Mucosa of gallbladder (tissue), 1 donor: ENCODE measurements around the gene FBH1. TPM values are rescaled to one million over a fixed set of nuclear protein-coding genes. Genes with fewer than 3 reads are reported as not detected.
"Not testable (repeated sequence)": the region's sequence is repeated elsewhere in the genome, so short reads cannot be mapped to it uniquely, and the experiment has no call there.

ENCODE experiments used
- DNase-seq: peaks from one replicate; pipeline ENCODE4 v3.0.0-alpha.2; 2020; ENCODE audit warnings: low spot score
- total RNA-seq: library from RNA; stranded (reverse); gene quantifications from one replicate; pipeline ENCODE4 v1.2.1, GENCODE V29; 2021
- donor health status: DM: no; HTN: no; CAD: no.

FBH1 gene
- total RNA-seq, 1 donor from 2014 or later: 101 TPM

DNA sequence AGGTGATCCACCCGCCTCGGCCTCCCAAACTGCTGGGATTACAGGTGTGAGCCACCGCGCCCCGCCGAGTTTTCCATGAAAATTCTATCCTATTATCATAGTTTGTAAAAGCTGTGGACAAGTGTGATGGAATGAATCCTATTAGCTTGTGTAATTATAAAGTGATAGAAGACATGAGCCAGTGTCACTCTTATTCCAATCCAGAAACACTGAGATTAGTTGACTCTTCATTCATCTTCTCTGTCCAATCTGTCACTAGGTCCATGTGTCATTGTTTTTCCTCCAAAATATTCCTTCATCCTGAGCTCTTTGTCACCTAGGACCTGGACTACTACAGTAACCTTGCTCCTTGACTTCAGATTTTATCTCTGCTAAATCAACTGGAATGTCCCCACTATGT, 13.5 kb downstream of the FBH1 start:
- DNase-seq: no peak

DNA sequence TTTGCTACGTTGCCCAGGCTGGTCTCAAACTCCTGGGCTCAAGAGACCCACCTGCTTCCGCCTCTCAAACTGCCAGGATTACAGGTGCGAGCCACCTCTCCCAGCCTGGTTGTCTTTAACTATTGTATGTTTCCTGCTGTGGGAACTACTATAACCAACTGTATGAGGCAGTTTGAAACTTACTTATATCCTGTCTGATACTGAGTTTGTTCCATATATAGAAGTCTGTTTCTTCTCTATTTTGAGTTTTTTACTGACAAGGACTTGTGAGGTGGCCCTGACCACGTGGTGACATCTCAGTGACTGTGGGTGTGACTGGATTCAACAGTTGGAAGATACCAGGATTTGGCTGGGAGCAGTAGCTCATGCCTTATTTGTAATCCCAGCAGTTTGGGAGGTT, 14.2 kb downstream of the FBH1 start:
- no peak for DNase-seq

DNA sequence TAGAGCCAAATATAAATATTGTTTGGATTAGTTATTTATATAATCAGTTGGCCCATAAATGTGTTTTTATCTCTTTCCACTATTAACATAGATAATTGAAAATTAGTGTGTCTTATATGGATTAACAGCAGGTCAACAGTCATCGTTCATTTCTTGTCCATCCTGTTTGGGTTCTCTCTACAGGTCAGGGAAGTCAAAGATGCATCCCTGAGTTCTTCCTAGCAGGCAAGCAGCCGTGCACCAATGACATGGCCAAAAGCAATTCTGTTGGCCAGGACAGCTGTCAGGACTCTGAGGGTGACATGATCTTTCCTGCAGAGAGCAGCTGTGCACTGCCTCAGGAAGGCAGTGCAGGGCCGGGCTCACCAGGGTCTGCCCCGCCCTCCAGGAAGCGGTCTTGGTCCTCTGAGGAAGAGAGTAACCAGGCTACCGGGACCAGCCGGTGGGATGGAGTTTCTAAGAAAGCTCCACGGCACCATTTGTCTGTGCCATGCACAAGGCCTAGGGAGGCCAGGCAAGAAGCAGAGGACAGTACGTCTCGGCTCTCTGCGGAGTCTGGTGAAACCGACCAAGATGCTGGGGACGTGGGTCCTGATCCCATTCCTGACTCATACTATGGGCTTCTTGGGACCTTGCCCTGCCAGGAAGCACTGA, 15.9 kb downstream of the FBH1 start:
- DNase-seq: peak; percentile 13

DNA sequence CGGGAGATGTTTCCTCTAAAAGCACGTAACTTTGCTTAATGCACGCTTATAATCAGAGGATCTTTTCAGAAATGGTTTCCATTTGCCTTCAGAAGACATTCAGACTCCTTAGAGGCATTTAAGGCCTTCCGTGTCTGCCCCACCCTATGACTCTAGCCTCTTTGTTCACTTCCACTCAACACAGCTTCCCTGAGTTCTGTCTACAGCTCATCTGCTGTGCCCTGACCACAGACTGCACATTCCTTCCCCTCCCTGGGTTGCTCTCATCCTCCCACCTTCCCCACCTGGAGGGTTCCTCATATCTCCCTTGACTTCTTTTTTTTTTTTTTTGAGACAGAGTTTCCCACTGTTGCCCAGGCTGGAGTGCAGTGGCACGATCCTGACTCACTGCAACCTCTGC, 16.6 kb downstream of the FBH1 start:
- DNase-seq: no peak

DNA sequence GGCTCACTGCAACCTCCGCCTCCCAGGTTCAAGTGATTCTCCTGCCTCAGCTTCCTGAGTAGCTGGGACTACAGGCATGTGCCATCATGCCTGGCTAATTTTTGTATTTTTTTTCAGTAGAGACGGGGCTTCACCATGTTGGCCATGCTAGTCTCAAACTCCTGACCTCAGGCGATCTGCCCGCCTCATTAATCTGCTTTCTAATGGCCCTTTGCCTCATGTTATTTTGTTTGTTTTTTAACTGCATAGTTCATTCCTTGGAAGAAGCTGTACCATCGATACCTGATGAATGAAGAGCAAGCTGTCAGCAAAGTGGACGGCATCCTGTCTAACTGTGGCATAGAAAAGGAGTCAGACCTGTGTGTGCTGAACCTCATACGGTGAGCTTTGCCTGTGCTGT, 18.6 kb downstream of the FBH1 start:
- DNase-seq: not testable (repeated sequence)

DNA sequence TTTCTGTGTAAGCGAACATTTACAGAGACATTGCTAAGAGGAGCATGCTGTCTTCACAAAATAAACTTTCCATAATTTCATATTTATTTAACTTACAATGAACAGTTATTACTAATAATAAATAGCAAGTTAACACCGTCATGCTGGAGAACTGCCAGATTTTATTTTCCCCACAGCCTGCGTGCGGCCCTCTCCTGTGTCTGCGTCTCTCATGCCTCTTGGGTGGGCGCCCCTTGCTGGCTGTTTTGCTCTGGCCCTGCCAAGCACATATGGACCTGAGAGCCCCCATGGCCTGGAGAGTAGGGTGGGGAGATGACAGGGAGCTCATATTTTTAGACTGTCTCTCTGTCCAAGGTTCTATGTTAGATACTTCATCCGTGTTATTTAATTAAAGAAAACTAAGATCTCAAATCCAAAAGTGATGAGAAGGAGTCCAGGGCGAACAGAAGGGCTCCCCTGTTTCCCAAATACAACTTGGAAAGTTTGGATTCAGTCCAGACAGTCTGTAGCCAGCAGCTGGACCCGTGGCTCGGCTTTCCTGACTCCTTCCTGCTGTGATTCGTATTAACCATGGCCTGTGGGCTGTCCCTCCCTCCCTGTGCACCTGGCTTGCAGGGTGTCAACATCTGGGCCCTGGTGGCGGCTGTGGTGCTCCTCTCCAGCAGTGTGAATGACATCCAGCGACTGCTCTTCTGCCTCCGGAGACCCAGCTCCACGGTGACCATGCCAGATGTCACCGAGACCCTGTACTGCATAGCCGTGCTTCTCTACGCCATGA, 20.5 kb downstream of the FBH1 start:
- DNase-seq: no peak

DNA sequence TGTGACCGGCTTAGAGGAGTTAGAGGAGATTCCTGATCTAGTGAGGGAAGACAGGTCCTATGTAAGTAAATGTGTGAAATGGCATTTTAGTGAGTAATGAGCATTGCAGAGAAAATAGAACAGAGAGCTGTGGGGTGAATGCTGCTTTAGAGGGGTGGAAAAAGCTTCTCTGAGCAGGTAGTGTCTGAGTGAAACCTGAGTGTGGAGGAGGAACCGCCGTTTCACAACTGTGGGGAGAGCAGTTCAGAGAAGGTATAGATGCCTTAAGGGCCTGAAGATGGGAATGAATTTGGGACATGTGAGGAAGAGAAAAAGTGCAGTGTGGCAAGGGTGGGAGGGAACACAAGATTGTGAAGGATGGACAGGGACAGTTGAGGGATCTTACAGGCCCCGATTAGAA, 21.6 kb downstream of the FBH1 start:
- no peak for DNase-seq

DNA sequence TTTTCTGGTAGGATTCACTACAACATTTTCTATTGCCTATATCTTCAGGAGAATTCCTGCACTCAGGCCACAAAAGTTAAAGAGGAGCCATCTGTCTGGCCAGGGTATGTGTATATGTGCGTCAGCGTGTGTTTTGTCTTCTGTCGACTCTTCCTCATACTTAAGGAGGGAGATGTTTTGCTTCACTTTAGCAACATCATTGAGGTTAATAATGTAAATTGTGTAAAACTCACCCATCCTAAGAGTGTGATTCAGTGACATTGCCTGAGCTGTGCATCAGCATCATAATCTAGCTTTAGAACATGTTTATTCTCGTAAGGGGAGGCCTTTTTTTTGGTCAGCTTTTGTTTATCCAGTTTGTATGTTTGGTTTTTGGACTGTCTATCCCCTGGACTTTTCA, 23.7 kb downstream of the FBH1 start:
- DNase-seq: no peak

DNA sequence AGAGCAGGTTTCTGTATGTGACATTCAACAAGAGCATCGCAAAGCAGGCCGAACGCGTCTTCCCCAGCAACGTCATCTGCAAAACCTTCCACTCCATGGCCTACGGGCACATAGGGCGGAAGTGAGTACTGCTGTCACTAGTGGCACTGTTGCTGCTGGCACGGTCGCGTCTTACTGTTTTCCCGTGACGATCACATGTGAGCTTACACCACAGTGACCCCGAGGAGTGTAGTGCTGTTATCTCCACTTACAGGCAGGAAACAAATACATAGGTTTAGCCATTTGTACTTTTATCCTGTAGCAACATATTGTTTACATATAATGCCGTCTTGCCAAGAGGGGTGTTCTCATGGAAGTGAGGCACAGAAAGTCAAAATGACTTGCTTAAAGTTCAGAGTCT, 25.4 kb downstream of the FBH1 start:
- DNase-seq: no peak

DNA sequence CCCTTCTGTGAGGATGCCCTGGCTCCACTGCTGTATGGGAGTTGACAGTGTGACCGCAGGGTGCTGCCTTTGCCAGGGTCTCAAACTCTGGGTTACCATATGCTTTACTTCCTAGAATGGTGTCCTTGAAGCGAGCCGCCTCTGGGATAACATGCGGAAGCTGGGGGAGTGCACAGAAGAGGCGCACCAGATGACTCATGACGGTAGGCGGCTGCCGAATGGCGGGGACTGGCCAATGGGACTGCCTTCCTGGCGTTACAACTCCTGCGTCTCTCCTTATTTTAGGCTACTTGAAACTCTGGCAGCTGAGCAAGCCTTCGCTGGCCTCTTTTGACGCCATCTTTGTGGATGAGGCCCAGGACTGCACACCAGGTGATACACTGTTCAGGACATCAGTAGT, 27.3 kb downstream of the FBH1 start:
- DNase-seq: no peak

DNA sequence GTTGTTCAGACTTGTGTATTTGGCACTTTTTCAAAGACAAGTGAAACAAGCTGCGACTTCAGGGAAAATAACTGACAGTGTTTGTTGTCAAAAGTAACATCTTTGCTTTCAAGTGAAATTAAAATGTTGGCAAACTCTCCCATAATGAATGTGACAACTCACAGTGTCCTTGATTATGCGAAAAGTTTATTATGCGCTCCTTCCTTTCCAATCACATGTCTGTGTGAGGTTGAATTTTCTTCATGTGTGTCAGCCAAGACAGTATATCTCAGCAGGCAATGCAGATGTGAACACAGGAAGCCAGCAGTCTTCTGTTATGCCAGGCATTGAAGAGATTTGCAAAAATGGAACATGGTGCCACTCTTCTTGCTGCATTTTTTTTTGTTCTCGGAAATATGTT, 28.7 kb downstream of the FBH1 start:
- DNase-seq: no peak

DNA sequence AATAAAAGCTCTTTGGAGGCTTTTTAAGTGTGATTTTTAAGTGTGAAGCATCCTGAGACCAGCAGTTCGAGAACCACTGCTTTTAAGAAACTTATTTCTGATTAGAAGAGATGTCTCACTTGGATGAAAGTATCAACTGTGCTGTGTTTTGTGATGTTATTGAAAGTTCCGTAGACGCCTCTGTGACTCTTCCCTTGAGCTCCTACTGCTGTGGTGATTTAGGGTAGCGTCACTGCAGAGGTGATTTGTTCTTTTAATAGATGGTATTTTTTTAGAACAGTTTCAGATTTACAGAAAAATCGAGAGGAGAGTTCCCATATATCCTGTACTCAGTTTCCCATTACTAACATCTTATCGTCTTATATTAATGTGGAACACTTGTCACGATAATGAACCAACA, 29.5 kb downstream of the FBH1 start:
- no peak for DNase-seq

DNA sequence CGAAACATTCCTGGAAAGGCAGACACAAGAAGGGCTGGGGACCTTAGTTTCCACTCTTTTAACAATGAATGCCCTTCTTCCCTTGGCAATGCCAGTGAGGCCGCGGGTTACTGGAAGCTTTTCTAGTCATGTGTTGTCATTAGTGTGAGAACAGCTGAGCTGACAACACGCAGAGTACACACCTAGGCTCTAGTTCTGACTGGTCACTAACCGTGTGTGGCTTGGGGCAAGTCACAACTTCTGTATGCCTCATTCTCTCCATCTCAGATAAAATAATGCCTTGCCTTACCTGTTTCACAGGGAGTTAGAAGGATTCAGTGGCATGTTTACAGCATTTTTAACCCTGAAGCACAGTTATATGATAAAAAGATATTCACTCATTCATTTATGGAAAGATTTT, 31.7 kb downstream of the FBH1 start:
- DNase-seq: no peak

DNA sequence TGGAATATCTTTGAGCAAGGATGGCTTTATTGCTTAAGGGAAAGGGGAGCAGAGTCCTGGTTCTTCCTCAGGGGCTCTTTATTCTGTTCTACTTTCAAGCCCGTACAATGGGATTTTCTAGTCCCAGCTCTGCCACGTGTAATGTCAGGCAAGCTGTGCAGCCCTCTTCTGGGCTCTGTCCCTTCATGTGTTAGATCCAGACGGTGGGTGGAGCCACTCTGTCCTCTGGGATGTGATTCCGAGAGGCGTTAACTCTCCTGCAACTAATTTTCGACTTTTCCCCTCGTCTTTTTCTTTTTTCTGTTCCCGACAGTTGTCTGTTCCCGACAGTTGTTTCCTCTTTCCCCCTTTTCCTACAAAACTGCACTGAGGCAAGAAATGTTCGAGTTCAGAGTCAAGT, 34.8 kb downstream of the FBH1 start:
- DNase-seq: no peak

DNA sequence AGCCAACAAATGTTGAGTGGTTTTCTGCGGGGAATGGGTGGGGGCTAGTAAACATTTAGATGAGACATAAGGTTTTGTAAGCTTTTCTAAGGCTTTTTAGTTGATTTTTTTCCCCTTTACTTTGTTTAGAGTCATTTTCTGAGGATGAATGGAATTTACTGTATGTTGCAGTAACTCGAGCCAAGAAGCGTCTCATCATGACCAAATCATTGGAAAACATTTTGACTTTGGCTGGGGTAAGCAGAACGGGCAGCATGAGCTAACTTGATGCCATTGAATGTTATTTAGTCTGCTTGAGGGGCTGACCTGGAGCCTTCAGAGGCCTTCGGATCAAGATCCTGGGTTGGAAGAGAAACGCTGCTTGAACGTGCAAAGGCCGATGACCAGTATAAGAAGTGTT, 37.3 kb downstream of the FBH1 start:
- no peak for DNase-seq

DNA sequence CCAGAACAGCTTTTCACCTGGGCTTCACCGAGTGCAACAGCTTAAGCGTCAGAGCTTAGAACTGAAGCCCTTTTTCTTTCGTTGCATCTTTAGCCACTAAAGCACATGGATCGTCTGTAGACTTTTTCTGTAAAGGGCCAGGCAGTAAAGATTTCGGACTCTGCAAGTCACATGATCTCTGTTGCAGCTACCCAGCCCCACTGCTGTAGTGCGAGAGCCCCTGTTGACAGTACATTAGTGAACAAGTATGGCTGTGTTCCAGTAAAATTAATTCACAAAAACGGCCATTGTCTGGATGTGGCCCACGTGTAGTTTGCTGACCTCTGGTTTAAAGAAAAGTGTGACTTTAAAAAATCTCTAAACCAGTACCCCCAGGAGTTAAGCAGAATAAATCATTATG, 39.4 kb downstream of the FBH1 start:
- no peak for DNase-seq

DNA sequence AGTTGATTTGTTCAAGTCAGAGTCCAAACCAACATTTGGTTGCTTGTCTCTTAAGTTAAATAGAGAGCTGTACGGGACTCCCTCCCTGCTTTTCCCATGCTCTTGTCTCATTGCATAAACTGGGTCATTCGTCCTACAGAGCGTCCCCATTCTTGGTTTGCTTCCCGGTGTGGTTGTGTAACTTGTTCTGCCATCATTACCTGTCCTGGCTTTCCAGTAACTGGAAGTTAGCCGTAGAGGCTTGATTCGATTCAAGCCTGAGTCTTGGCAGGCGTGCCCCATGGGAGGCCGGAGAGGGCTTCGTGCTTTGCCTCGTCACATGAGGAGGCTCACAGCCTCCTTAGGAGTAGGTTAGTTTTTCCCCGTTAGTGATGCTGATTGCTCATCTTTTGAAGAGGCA, 40.2 kb downstream of the FBH1 start:
- no peak for DNase-seq

DNA sequence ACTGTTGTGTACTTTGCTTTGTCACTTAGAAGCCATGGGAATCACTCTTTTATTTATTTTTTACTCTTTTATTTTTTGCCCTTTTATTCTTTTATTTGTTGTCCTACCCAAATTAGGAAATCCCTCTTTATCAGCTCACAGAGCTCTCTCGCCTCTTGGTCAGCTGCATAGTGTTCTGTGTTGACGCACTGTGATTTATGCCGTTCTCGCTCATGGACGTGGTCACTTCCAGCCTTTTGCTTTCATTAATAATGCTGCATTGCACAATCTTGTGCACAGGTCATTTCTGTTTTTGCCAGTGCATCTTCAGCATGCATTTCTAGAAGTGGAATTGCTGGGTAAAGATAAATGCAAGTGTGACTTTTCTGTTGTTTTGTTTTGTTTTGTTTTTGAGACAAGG, 42.3 kb downstream of the FBH1 start:
- no peak for DNase-seq

DNA sequence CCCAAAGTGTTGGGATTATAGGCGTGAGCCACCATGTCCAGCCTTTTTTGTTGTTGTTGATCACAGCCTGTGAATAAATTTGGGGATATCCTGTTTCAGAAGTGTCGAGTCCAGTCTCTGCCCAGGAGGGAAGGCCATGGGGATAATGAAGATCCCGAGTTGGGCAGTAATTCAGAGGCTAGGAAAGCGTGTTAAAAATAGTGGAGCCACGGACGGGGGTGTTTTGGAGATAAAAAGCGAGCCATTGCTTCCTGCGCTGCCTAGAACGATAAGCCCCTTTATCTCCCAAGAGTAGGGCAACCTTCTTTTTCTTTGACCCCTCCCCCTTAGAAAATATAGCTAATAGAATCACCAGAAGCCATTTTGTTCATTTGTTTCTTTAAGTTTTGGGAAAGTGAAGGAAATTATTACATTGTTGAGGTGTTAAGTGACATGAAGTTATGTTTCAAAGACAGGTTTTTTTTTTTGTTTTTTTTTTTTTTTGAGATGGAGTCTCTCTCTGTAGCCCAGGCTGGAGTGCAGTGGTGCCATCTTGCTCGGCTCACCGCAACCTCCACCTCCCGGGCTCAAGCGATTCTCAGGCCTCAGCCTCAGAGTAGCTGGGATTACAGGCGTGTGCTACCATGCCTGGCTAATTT, 44.0 kb downstream of the FBH1 start:
- no peak for DNase-seq

DNA sequence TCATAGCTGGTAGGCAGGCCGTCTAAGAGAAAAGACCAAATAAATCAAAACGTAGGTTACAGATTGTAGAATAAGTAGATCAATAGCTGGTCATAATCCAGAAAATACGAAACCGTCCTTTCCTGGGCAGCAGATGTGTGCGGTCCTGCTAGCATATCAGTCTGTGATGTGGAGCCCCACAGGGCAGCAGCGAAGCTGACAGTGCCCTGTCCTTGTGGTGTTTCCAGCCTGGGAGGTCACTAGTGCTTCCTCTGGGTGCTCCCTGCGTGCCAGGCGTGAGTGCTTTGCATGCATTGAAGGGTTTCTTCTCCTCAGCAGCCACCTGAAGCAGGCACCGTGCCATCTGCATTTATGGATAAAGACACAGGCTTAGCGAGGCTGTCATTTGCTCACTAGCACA, 45.6 kb downstream of the FBH1 start:
- no peak for DNase-seq

DNA sequence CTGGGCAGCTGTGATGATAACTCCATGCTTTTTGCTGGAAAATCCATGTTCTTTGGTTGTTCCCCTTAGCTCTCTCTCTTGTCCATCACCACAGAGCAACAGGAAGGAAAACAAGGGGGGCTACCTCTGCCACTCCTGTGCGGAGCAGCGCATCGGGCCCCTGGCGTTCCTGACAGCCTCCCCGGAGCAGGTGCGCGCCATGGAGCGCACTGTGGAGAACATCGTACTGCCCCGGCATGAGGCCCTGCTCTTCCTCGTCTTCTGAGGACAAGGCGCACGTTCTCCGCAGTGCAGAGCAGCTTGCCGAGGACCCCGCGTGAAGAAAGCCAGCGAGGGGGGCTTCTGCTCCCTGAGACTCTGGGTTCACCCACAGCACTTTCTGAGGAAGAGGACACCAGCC, 47.0 kb downstream of the FBH1 start:
- no peak for DNase-seq

DNA sequence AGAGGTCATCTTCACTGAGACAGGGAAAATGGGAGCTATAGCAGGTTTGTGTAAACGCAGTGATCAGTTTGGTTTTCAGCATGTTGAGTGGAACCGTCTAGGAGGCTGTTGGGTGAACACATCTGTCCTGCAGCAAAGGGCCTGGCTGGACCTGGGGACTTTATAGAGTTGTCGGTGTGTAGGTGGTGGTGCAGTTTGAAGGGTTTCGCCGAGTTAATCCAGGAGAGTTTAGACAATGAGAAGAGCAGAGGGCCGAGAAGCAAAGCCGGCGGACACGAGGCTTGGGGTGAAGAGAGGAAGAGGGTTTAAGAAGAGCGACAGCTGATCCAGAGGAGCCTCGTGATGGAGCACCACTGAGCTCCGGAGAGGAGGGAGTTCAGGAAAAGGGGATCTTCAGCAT, 48.2 kb downstream of the FBH1 start:
- no peak for DNase-seq

DNA sequence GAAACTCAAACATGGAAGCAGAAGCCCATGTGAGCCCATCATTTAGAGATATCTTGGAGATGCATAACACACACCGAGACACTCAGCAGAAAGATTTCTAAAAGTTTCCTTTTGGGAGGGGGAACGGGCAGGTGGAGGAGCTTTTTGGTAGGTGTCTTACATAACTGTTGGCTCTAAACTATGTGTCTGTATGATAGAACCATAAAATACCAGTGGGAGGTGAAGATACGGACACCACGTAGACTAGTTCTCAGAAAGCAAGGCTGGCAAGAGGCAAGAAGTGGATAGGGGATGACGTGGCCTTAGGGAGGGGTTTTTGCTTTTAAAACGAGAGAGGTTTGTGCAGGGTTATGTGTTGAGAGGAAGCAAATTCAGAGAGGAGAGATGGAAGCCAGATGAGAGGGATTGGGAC, 50.8 kb downstream of the FBH1 start:
- no peak for DNase-seq
